ENCODE measurements around the gene PRMT7.

DNA sequence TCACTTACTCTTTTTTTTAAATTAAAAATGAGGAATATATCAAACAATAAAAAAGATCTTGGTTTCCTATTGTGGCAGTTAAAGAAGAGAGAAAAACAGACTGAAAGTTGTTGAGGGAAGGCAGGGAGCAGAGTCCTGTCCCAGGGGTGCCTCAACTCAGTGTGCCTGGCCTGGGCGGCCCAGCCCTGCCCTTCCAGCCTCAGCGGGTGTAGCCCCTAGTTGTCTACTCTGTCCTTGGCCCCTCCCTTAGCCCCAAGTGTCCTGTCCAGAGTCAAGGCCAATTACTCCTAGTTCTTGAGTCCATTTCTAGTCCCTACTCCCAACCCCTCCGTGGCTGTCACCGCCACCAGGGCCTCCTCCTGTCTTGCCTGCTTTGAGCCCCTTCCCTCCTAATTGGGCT, 85.0 kb downstream of the PRMT7 start:
- TF ChIP-seq POLR2A (IDR thresholded peaks at IDR 0.05) (no peak), POLR2AphosphoS5 (IDR thresholded peaks at IDR 0.05) (no peak)
- TF ChIP-seq, protein P1, sequence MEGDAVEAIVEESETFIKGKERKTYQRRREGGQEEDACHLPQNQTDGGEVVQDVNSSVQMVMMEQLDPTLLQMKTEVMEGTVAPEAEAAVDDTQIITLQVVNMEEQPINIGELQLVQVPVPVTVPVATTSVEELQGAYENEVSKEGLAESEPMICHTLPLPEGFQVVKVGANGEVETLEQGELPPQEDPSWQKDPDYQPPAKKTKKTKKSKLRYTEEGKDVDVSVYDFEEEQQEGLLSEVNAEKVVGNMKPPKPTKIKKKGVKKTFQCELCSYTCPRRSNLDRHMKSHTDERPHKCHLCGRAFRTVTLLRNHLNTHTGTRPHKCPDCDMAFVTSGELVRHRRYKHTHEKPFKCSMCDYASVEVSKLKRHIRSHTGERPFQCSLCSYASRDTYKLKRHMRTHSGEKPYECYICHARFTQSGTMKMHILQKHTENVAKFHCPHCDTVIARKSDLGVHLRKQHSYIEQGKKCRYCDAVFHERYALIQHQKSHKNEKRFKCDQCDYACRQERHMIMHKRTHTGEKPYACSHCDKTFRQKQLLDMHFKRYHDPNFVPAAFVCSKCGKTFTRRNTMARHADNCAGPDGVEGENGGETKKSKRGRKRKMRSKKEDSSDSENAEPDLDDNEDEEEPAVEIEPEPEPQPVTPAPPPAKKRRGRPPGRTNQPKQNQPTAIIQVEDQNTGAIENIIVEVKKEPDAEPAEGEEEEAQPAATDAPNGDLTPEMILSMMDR (IDR thresholded peaks at IDR 0.05): no peak
